Heart left ventricle (tissue), 16 donors: ENCODE data around the gene AFF4. TPM values are rescaled to one million over a fixed set of nuclear protein-coding genes. Genes with fewer than 3 reads are reported as not detected.
"Not testable (repeated sequence)": the region's sequence is repeated elsewhere in the genome, so short reads cannot be mapped to it uniquely, and the experiment has no call there.

Experiments
- ATAC-seq, 4 donors: fragments of 200-7000 bp; cut with Tn5 transposase; one replicate each; pipeline ENCODE4 v1.9.1; 2020 to 2022; ENCODE audit warnings: moderate library complexity in 4 of 4, mild to moderate bottlenecking in 3 of 4, moderate number of reproducible peaks in 1 of 4
- DNase-seq, 5 donors: peaks; one replicate each; pipeline ENCODE4 v3.0.0-alpha.2; 2020
- H3K27ac ChIP-seq, 12 donors: fragments of 200-600 bp; sonication (generic) in 4 of 12; one replicate each; pipeline versions ENCODE4 v1.5.0 to v1.8.0; 2016 to 2022; ENCODE audit warnings: mild to moderate bottlenecking in 2 of 12
- H3K27me3 ChIP-seq, 9 donors: fragments of 200-600 bp; sonication (generic) in 2 of 9; one replicate each; pipeline versions ENCODE4 v1.5.1 to v1.8.0; 2016 to 2022; ENCODE audit warnings: mild to moderate bottlenecking in 3 of 9
- H3K36me3 ChIP-seq, 9 donors: fragments of 200-600 bp; sonication (generic) in 2 of 9; one replicate each; pipeline versions ENCODE4 v1.5.0 to v1.8.0; 2018 to 2022; ENCODE audit warnings: mild to moderate bottlenecking in 2 of 9
- H3K4me1 ChIP-seq, 12 donors: fragments of 200-600 bp; sonication (generic) in 4 of 12; one replicate each; pipeline versions ENCODE4 v1.5.0 to v1.8.0; 2016 to 2022; ENCODE audit warnings: mild to moderate bottlenecking in 3 of 12
- H3K4me3 ChIP-seq, 12 donors: fragments of 200-600 bp; sonication (generic) in 4 of 12; one replicate each; pipeline versions ENCODE4 v1.5.0 to v1.8.0; 2017 to 2022; ENCODE audit warnings: mild to moderate bottlenecking in 9 of 12, moderate library complexity in 4 of 12
- H3K9me3 ChIP-seq, 12 donors: fragments of 200-600 bp; sonication (generic) in 4 of 12; one replicate each; pipeline versions ENCODE4 v1.5.0 to v1.8.0; 2016 to 2022; ENCODE audit warnings: mild to moderate bottlenecking in 1 of 12
- POLR2A ChIP-seq, 2 donors: fragments of 450-650 bp; IDR thresholded peaks; one replicate each; pipeline ENCODE4 v1.6.1; 2017; ENCODE audit warnings: antibody characterized with exemption in 2 of 2, mild to moderate bottlenecking in 2 of 2, moderate library complexity in 2 of 2
- WGBS, 4 donors: extraction: QIAGEN DNeasy Blood & Tissue Kit in 2 of 4; methylation state at CpG; one replicate each; pipeline versions ENCODE4 v1.1.5 to v1.1.7; 2013 to 2018; 5-methylcytosine and 5-hydroxymethylcytosine counted together
- intact Hi-C, 10 donors: fragments of 100-400 bp; cut with DNase I; formaldehyde crosslinking; loops; one replicate each; pipeline versions ENCODE4 v1.11.1 to v1.14.2; 2022
- polyA plus RNA-seq, 2 donors: library from polyadenylated mRNA; stranded (reverse); fragments of 200-250 nt; gene quantifications; one replicate each; pipeline ENCODE4 v1.2.3, GENCODE V29; 2013
- total RNA-seq, 9 donors: library from RNA; depleted of rRNA in 2 of 9; stranded (reverse); fragments of >200 nt in 2 of 9; fragmentation: NEBNext Ultra II Directional in 3 of 9; extraction: Animal tissue kit (Norgen Biotek cat#: 25700) in 3 of 9; gene quantifications; one replicate each; pipeline versions ENCODE4 v1.1.0 to v1.2.4, GENCODE V29; 2016 to 2023
- TF ChIP-seq, protein P1 (sequence below), 12 donors: fragments of 200-600 bp; sonication (generic) in 4 of 12; IDR thresholded peaks; one replicate each; pipeline versions ENCODE4 v1.5.0 to v1.8.0; 2018 to 2022; ENCODE audit warnings: antibody characterized with exemption in 12 of 12, mild to moderate bottlenecking in 5 of 12
- donor health status: ischemic (EF 13 %, LVEDD 7.1; RV severe dilation, severe dysfunction).
- donor health status: healthy with polysubstance abuse.
- donor health status: DM: no; HTN: yes; CAD: no.
- donor health status: DM: no; HTN: no; CAD: no.
- donor health status: ischemic (EF 25% LVEDD 6.9; RV normal size, moderate dysfunction).
- donor health status: ischemic (EF 25% LVEDD 5.7; RV mildly dilated, moderate dysfunction).
- donor health status: healthy.
- donor health status: DM: yes; HTN: yes; CAD: no.
- donor health status: ischemic (EF 35%, LVEDD 5.7; RV mildly dilated, moderate dysfunction).
- donor health status: nonischemic (EF 11% LVEDD 7.7; RV severe dilation, severe dysfunction).
- donor health status: DM: yes; HTN: yes; CAD: no.
- donor health status: PGD.
- donor health status: ischemic (EF 29% LVEDD 5.4; RV normal size, mild dysfunction).
- donor health status: nonischemic (EF 23%, LVEDD 6.1; RV moderate dilation, normal function).

The AFF4 gene
- total and polyA plus RNA-seq, 11 donors, result 6.7 to 65.8 (median 45.1) TPM

GRCh38 chr5:132860742-132861141 lies 102.7 kb downstream of the AFF4 start:
- Histone ChIP-seq H3K36me3 (no peaks in the 10 kb centered on the region), H3K9me3 (no peaks in the 10 kb centered on the region), H3K4me1 (peaks cover 0 to 5% (median 2%) of the 10 kb centered on the region in 12 donors), H3K27me3 (no peaks in the 10 kb centered on the region), H3K27ac (no peak overlapping the region), H3K4me3 (no peak overlapping the region)
- DNase-seq, result no peak
- no peak for ATAC-seq
- TF ChIP-seq, protein P1, sequence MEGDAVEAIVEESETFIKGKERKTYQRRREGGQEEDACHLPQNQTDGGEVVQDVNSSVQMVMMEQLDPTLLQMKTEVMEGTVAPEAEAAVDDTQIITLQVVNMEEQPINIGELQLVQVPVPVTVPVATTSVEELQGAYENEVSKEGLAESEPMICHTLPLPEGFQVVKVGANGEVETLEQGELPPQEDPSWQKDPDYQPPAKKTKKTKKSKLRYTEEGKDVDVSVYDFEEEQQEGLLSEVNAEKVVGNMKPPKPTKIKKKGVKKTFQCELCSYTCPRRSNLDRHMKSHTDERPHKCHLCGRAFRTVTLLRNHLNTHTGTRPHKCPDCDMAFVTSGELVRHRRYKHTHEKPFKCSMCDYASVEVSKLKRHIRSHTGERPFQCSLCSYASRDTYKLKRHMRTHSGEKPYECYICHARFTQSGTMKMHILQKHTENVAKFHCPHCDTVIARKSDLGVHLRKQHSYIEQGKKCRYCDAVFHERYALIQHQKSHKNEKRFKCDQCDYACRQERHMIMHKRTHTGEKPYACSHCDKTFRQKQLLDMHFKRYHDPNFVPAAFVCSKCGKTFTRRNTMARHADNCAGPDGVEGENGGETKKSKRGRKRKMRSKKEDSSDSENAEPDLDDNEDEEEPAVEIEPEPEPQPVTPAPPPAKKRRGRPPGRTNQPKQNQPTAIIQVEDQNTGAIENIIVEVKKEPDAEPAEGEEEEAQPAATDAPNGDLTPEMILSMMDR (IDR thresholded peaks at IDR 0.05), result no peak
- TF ChIP-seq POLR2A (IDR thresholded peaks at IDR 0.05), result no peak
- intact Hi-C loops, result loop anchor here in 3 of 10 donors (2.0 to 10.0 kb wide), 3 partner anchors 26 to 194 kb away; partner anchors contain the start of gene HSPA4 (in 1 of the 3)
- WGBS, 4 donors, result 66 to 81% (median 74%) methylated on average over 5 of the region's 5 CpGs

- no peak overlapping the region for H3K4me3 ChIP-seq
- no peak overlapping the region for H3K27ac ChIP-seq
- H3K36me3 ChIP-seq, result no peaks in the 10 kb centered on the region
- TF ChIP-seq, protein P1 (IDR thresholded peaks at IDR 0.05), result no peak
- TF ChIP-seq POLR2A (IDR thresholded peaks at IDR 0.05), result no peak
- no peaks in the 10 kb centered on the region for H3K4me1 ChIP-seq
- no peaks in the 10 kb centered on the region for H3K9me3 ChIP-seq
- H3K27me3 ChIP-seq, result no peaks in the 10 kb centered on the region
- ATAC-seq, result no peak
- DNase-seq, result no peak
- intact Hi-C loops, result loop anchor here in 3 of 10 donors (2.0 to 10.0 kb wide), 3 partner anchors 25 to 195 kb away; partner anchors contain the start of gene HSPA4 (in 1 of the 3)
- whole genome bisulfite sequencing, 4 donors, result 69 to 85% (median 78%) methylated on average over 2 of the region's 2 CpGs
These were observed 103.5 kb downstream of the AFF4 start for GRCh38 chr5:132859889-132860437.

- no peak for TF ChIP-seq POLR2A (IDR thresholded peaks at IDR 0.05)
- TF ChIP-seq, protein P1 (IDR thresholded peaks at IDR 0.05), result no peak
- Histone ChIP-seq H3K4me1 (peaks cover 0 to 13% (median 0%) of the 10 kb centered on the region in 12 donors), H3K36me3 (no peaks in the 10 kb centered on the region), H3K27me3 (no peaks in the 10 kb centered on the region), H3K27ac (no peak overlapping the region), H3K4me3 (no peak overlapping the region), H3K9me3 (no peaks in the 10 kb centered on the region)
- 82 to 90% (median 86%) methylated on average over 3 of the region's 3 CpGs for WGBS, 4 donors
- intact Hi-C loops, result no loop called here
- no peak for ATAC-seq
- no peak for DNase-seq
These were observed 107.4 kb downstream of the AFF4 start for GRCh38 chr5:132856011-132856410.

DNA sequence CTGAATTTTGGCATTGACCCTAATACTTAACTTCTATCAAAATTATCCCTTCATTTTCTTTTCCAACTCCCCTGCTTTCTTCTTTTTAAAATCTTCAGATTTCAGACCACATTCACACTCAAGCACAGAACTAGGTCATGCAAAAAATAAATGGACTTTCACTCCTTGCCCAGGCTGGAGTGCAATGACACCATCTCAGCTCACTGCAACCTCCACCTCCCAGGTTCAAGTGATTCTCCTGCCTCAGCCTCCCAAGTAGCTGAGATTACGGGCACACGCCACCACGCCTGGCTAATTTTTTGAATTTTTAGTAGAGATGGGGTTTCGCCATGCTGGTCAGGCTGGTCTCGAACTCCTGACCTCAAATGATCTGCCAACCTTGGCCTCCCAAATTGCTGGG lies 108.4 kb downstream of the AFF4 start:
- H3K27me3 ChIP-seq, H3K36me3 ChIP-seq, H3K27ac ChIP-seq, ATAC-seq, H3K9me3 ChIP-seq, DNase-seq, intact Hi-C loops, H3K4me3 ChIP-seq: not testable (repeated sequence)
- 94 to 98% (median 96%) methylated on average over 5 of the region's 5 CpGs for WGBS, 4 donors
- H3K4me1 ChIP-seq, result peaks cover 0 to 13% (median 0%) of the 10 kb centered on the region in 12 donors

DNA sequence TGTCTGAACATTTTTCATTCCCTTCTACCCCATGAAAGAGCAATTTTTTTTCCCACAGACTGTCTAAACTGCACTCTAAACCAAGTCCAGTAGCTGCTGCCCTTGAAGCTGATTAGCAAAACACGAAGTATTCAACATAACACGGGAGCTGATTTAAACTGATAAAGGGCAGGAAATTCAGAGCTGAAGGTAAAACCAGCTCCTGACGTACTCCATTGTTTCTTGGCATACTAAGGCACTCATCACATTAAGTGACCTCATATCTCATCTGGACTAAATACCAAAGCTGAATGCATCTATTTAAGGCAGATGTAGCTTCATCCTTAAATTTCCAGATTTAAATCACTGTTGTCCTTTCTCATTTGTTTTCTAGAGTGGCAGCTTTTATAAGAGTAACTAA lies 109.1 kb downstream of the AFF4 start:
- Histone ChIP-seq H3K36me3 (no peaks in the 10 kb centered on the region), H3K9me3 (no peaks in the 10 kb centered on the region), H3K27ac (no peak overlapping the region), H3K4me3 (no peak overlapping the region), H3K27me3 (no peaks in the 10 kb centered on the region), H3K4me1 (peaks cover 0 to 13% (median 0%) of the 10 kb centered on the region in 12 donors)
- DNase-seq (no peak), ATAC-seq (peak in 2 of 4 donors; percentile 31 to 55)
- TF ChIP-seq POLR2A (IDR thresholded peaks at IDR 0.05), result no peak
- TF ChIP-seq, protein P1 (IDR thresholded peaks at IDR 0.05), result no peak
- WGBS, 4 donors, result 3 to 12% (median 11%) methylated on average over 3 of the region's 3 CpGs
- intact Hi-C loops, result no loop called here
